ENCODE data around the gene NSF. TPM values are rescaled to one million over a fixed set of nuclear protein-coding genes. Genes with fewer than 3 reads are reported as not detected.
"Not testable (repeated sequence)": the region's sequence is repeated elsewhere in the genome, so short reads cannot be mapped to it uniquely, and the experiment has no call there.

The NSF gene
- total RNA-seq, result 18.6 and 24.0 TPM in 2 replicates
- polyA plus RNA-seq, result 26.2 and 29.0 TPM in 2 replicates

- H3K9me3 ChIP-seq (ENCODE audit: low read depth); DNase-seq (ENCODE audit: low read depth in 1 of 2, low spot score in 1 of 2); H3K27ac ChIP-seq; H3K4me1 ChIP-seq (ENCODE audit: low read depth); H3K36me3 ChIP-seq; H3K4me3 ChIP-seq; H3K27me3 ChIP-seq: not testable (repeated sequence)
These were observed at the start of gene NSF for GRCh38 chr17:46590157-46591146. Gene NSF (plus strand): TSS chr17:46590669. CDS start chr17:46590776, 107 bp downstream.

GRCh38 chr17:46548607-46549006 lies 41.9 kb upstream of the NSF start:
- H3K4me1 ChIP-seq (ENCODE audit: low read depth); H3K4me3 ChIP-seq; H3K9me3 ChIP-seq (ENCODE audit: low read depth); H3K36me3 ChIP-seq; DNase-seq (ENCODE audit: low read depth in 1 of 2, low spot score in 1 of 2); H3K27me3 ChIP-seq; H3K27ac ChIP-seq: not testable (repeated sequence)

GRCh38 chr17:46559155-46559554 lies 31.3 kb upstream of the NSF start:
- not testable (repeated sequence) for DNase-seq (ENCODE audit: low read depth in 1 of 2, low spot score in 1 of 2); H3K4me1 ChIP-seq (ENCODE audit: low read depth); H3K4me3 ChIP-seq; H3K36me3 ChIP-seq; H3K9me3 ChIP-seq (ENCODE audit: low read depth); H3K27me3 ChIP-seq; H3K27ac ChIP-seq

GRCh38 chr17:46560048-46560447 lies 30.4 kb upstream of the NSF start:
- H3K27me3 ChIP-seq; DNase-seq (ENCODE audit: low read depth in 1 of 2, low spot score in 1 of 2); H3K9me3 ChIP-seq (ENCODE audit: low read depth); H3K36me3 ChIP-seq; H3K4me3 ChIP-seq; H3K27ac ChIP-seq; H3K4me1 ChIP-seq (ENCODE audit: low read depth): not testable (repeated sequence)

GRCh38 chr17:46566284-46566683 lies 24.2 kb upstream of the NSF start:
- H3K27me3 ChIP-seq; DNase-seq (ENCODE audit: low read depth in 1 of 2, low spot score in 1 of 2); H3K4me1 ChIP-seq (ENCODE audit: low read depth); H3K27ac ChIP-seq; H3K36me3 ChIP-seq; H3K4me3 ChIP-seq; H3K9me3 ChIP-seq (ENCODE audit: low read depth): not testable (repeated sequence)

- DNase-seq (ENCODE audit: low read depth in 1 of 2, low spot score in 1 of 2); H3K4me1 ChIP-seq (ENCODE audit: low read depth); H3K27me3 ChIP-seq; H3K27ac ChIP-seq; H3K4me3 ChIP-seq; H3K9me3 ChIP-seq (ENCODE audit: low read depth); H3K36me3 ChIP-seq: not testable (repeated sequence)
These were observed 23.5 kb upstream of the NSF start for GRCh38 chr17:46566980-46567379.

- H3K27ac ChIP-seq; H3K4me3 ChIP-seq; H3K27me3 ChIP-seq; H3K36me3 ChIP-seq; H3K4me1 ChIP-seq (ENCODE audit: low read depth); DNase-seq (ENCODE audit: low read depth in 1 of 2, low spot score in 1 of 2); H3K9me3 ChIP-seq (ENCODE audit: low read depth): not testable (repeated sequence)
These were observed 18.7 kb upstream of the NSF start for GRCh38 chr17:46571796-46572195.

GRCh38 chr17:46579083-46580075 lies 11.1 kb upstream of the NSF start, which contains the start of gene ARL17A:
Gene ARL17A (minus strand): TSS chr17:46579691. CDS start chr17:46576322, 3,369 bp downstream.
- not testable (repeated sequence) for H3K27ac ChIP-seq; H3K4me1 ChIP-seq (ENCODE audit: low read depth); H3K36me3 ChIP-seq; H3K4me3 ChIP-seq; DNase-seq (ENCODE audit: low read depth in 1 of 2, low spot score in 1 of 2); H3K27me3 ChIP-seq; H3K9me3 ChIP-seq (ENCODE audit: low read depth)

- not testable (repeated sequence) for H3K9me3 ChIP-seq (ENCODE audit: low read depth); H3K4me3 ChIP-seq; DNase-seq (ENCODE audit: low read depth in 1 of 2, low spot score in 1 of 2); H3K4me1 ChIP-seq (ENCODE audit: low read depth); H3K27ac ChIP-seq; H3K36me3 ChIP-seq; H3K27me3 ChIP-seq
These were observed 10.4 kb upstream of the NSF start for GRCh38 chr17:46580082-46580481.

- not testable (repeated sequence) for H3K27ac ChIP-seq; DNase-seq (ENCODE audit: low read depth in 1 of 2, low spot score in 1 of 2); H3K27me3 ChIP-seq; H3K9me3 ChIP-seq (ENCODE audit: low read depth); H3K4me1 ChIP-seq (ENCODE audit: low read depth); H3K4me3 ChIP-seq; H3K36me3 ChIP-seq
These were observed 5.0 kb upstream of the NSF start for GRCh38 chr17:46585444-46585843.

GRCh38 chr17:46591332-46591731 lies 863 bp downstream of the NSF start:
- not testable (repeated sequence) for H3K27ac ChIP-seq; H3K27me3 ChIP-seq; H3K4me3 ChIP-seq; H3K9me3 ChIP-seq (ENCODE audit: low read depth); H3K36me3 ChIP-seq; H3K4me1 ChIP-seq (ENCODE audit: low read depth); DNase-seq (ENCODE audit: low read depth in 1 of 2, low spot score in 1 of 2)

GRCh38 chr17:46598344-46598931 lies 8.0 kb downstream of the NSF start:
- H3K9me3 ChIP-seq (ENCODE audit: low read depth); H3K4me3 ChIP-seq; H3K27ac ChIP-seq; DNase-seq (ENCODE audit: low read depth in 1 of 2, low spot score in 1 of 2); H3K36me3 ChIP-seq; H3K4me1 ChIP-seq (ENCODE audit: low read depth); H3K27me3 ChIP-seq: not testable (repeated sequence)

GRCh38 chr17:46600767-46601166 lies 10.3 kb downstream of the NSF start:
- not testable (repeated sequence) for DNase-seq (ENCODE audit: low read depth in 1 of 2, low spot score in 1 of 2); H3K4me3 ChIP-seq; H3K27me3 ChIP-seq

More at GRCh38 chr17:46600767-46601166, 10.3 kb downstream of the NSF start:
- H3K27ac ChIP-seq; H3K36me3 ChIP-seq; H3K4me1 ChIP-seq (ENCODE audit: low read depth); H3K9me3 ChIP-seq (ENCODE audit: low read depth): not testable (repeated sequence)

Measured in cardiac muscle cell (in vitro differentiated cells and primary cell).